ENCODE results near the gene XRN2.

DNA sequence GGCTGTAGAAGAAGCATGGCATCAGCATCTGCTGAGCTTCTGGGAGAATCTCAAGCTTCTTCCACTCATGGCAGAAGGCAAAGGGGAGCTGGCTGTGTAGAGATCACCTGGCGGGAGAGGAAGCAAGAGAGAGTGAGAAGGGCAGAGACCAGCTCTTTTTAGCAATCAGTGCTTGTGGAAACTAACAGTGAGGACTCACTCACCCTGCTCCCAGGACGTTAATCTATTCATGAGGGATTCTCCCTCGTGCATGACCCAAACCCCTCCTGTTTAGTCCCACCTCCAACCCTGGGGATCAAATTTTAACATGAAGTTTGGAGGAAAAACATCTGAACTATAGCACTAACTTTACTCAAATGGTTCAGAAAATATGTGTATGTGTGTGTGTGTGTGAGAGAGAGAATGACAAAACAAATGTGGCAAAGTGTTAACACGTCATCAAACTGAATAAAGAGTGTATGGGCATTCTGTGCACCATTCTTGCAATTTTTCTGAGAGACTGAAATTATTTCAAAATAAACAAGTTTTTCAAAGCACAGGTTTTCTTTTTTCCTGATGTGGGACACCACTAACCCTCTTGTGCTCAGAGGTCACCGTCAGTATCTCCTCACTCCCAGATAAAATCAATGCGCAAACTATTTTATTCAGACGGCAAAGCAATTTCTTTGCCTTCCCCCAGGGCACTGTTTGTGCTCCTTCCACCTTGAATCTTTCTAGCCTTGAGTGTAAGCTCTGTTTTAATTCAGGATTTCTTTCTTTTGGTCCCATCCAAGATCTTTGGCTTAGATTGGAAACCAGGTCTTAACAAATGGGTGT lies 23.2 kb upstream of the XRN2 start:
- no peak for TF ChIP-seq CTCF (IDR thresholded peaks at IDR 0.05)
- TF ChIP-seq SIN3A (IDR thresholded peaks at IDR 0.05; ENCODE audit: borderline replicate concordance, insufficient read depth, low read depth, low read length) = no peak
